SIG-M5 (cell line): Measurements from ENCODE around the gene ACAD10.

Experiments
- DNase-seq: peaks from one replicate; lab custom pipeline; 2025; lab: John Stamatoyannopoulos, UW

ACAD10 gene

GRCh38 chr12:111776836-111777344 is 91.0 kb downstream of the ACAD10 start:
- no peak for DNase-seq

- no peak for DNase-seq
Measured at GRCh38 chr12:111777345-111778045, 91.6 kb downstream of the ACAD10 start.

GRCh38 chr12:111780166-111780565 is 94.3 kb downstream of the ACAD10 start:
- DNase-seq = no peak

- no peak for DNase-seq
Measured at GRCh38 chr12:111780615-111781014, 94.8 kb downstream of the ACAD10 start.

- no peak for DNase-seq
Measured at GRCh38 chr12:111781085-111781658, 95.3 kb downstream of the ACAD10 start.

GRCh38 chr12:111783046-111783445 is 97.2 kb downstream of the ACAD10 start:
- DNase-seq = no peak

GRCh38 chr12:111784953-111785352 is 99.1 kb downstream of the ACAD10 start:
- DNase-seq = no peak

- no peak for DNase-seq
Measured at GRCh38 chr12:111785651-111786050, 99.8 kb downstream of the ACAD10 start.

- no peak for DNase-seq
Measured at GRCh38 chr12:111788178-111788654, 102.4 kb downstream of the ACAD10 start.

- no peak for DNase-seq
Measured at GRCh38 chr12:111789779-111790178, 103.9 kb downstream of the ACAD10 start.

GRCh38 chr12:111791507-111791906 is 105.7 kb downstream of the ACAD10 start:
- no peak for DNase-seq

GRCh38 chr12:111792155-111792855 is 106.5 kb downstream of the ACAD10 start:
- DNase-seq = no peak

- DNase-seq = no peak
Measured at GRCh38 chr12:111792856-111793235, 107.0 kb downstream of the ACAD10 start.

- no peak for DNase-seq
Measured at GRCh38 chr12:111798182-111798581, 112.3 kb downstream of the ACAD10 start.

GRCh38 chr12:111799758-111800157 is 113.9 kb downstream of the ACAD10 start:
- no peak for DNase-seq

GRCh38 chr12:111803038-111803626 is 117.3 kb downstream of the ACAD10 start:
- no peak for DNase-seq

GRCh38 chr12:111803851-111804250 is 118.0 kb downstream of the ACAD10 start:
- DNase-seq = no peak

GRCh38 chr12:111806304-111806703 is 120.5 kb downstream of the ACAD10 start:
- DNase-seq = no peak
